GM19351 (cell line): Measurements from ENCODE around the gene POR.

Experiments
- ATAC-seq: cut with Tn5 transposase; IDR thresholded peaks from one replicate; pipeline ENCODE4 v1.9.1; 2021; ENCODE audit warnings: mild to moderate bottlenecking, moderate library complexity; ENCODE audit not compliant: unreplicated experiment

Gene POR

DNA sequence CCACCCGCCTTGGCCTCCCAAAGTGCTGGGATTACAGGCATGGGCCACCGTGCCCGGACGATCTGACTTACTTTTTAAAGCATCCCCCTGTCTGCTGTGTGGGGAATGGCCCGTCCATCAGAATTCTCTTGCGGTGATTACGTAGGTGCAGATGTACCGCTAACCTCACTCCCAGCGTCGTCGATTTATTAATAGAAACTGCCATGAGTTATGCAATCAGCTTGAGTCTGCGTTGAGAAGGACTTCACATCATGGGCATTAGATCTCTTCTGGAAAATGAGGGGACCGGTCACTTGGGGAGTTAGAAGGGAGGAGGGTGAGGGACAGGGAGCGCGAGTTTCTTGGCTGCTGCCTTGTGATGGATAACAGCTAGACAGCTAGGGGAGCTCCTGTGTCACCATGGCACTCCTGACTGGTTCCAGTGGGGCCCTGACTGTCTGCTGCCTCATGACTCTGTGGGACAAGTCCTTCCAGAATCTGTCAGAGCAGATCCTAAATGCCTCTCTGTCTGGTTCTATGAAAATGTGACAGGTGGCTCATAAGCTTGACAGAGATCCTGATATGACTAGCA, 35.2 kb downstream of the POR start:
- ATAC-seq, result no peak

DNA sequence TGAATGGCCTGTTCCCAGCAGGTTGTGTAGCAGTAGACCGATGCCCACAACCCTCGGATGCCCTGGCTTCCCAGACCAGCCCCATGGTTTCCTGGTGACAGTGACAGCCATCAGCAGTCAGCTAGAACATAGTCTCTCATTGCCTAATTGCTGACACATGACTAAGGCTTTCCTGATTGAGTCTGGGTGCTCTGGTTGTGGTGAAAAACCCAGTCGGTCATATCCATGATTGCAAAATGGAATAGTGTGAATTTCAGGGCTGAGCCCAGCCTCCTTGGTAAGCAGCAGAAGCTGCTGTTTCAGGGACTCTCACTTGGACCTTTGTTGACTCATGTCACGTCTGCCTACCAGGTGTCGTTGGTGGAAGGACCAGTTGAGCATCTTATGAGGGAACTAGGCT, 36.6 kb downstream of the POR start:
- no peak for ATAC-seq

GRCh38 chr7:75953431-75953830, 38.5 kb downstream of the POR start:
- ATAC-seq, result no peak

DNA sequence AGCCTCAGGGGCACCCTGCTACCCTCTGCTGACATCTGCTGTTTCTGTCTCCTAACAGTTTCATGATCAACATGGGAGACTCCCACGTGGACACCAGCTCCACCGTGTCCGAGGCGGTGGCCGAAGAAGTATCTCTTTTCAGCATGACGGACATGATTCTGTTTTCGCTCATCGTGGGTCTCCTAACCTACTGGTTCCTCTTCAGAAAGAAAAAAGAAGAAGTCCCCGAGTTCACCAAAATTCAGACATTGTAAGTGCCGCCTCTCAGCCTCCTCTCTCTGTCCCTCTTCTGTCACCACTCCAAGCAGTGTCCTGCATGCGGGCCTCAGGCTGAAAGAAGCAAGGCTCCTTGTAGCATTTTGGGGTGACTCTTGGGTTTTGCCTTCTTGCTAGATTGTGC, 39.0 kb downstream of the POR start:
- ATAC-seq, result no peak

DNA sequence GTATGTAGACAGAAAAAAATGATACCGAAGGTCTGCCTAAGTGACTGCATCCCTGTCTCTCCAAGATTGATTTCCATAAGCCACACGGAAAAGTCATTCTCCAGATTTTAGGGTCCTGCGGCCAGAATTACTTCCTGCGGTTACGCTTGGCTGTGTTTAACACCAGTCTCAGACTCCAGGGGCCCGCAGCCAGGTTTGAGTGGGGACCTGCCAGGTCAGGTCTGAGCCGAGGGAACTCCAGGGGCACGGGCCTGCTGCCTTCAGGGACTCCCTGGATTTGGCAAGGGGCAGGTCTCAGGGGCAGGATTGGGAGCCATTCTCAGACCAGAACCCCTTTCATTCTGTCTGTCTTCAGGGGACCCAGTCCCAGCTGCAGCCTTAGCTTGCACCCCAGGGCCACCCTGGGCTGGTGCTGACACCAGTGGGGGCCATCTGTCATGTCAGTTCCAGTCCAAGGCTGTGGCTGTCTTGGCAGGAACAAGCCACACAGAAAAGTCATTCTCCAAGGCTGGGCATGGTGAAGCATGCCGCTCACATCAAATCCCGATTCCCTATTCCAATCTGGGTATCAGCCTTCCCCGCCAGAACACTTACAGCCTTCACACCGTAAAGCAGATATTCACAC, 40.5 kb downstream of the POR start:
- no peak for ATAC-seq

GRCh38 chr7:75957021-75957736, 42.2 kb downstream of the POR start:
- no peak for ATAC-seq

GRCh38 chr7:75958802-75959543, 44.0 kb downstream of the POR start:
- no peak for ATAC-seq

GRCh38 chr7:75960372-75960771, 45.4 kb downstream of the POR start:
- ATAC-seq, result no peak

- no peak for ATAC-seq
Observed at GRCh38 chr7:75961218-75961617, 46.3 kb downstream of the POR start.

GRCh38 chr7:75962607-75963380, 47.8 kb downstream of the POR start:
- ATAC-seq, result no peak

DNA sequence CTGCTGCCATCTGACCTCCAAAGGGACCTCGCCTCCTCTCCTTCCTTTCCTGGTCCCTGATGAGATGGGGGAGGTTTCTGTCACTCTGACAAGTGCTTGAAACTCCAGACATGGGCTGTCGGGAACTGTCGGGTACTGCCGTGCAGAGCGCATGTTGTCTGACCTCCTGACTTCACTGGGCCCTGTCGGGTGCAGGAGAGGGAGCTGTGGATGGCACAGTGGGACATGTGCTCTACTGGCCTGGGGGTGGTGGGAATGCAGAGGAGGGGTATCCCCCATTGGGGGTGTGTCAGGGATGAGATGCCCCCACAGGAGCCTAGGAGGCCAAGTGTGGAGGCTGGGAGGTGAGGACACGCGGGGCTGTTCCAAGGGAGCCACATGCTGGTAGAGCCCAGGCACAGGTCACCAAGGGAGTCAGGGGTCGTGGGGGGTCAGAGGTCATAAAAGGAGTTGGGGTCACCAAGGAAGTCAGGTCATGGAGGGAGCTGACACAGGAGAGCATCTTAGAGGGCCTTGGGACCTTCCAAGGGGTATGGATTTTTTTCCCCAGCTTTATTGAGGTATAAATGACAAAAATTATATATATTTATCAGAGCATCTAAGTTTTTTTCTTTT, 48.5 kb downstream of the POR start:
- no peak for ATAC-seq

GRCh38 chr7:75965617-75966016, 50.7 kb downstream of the POR start:
- no peak for ATAC-seq

DNA sequence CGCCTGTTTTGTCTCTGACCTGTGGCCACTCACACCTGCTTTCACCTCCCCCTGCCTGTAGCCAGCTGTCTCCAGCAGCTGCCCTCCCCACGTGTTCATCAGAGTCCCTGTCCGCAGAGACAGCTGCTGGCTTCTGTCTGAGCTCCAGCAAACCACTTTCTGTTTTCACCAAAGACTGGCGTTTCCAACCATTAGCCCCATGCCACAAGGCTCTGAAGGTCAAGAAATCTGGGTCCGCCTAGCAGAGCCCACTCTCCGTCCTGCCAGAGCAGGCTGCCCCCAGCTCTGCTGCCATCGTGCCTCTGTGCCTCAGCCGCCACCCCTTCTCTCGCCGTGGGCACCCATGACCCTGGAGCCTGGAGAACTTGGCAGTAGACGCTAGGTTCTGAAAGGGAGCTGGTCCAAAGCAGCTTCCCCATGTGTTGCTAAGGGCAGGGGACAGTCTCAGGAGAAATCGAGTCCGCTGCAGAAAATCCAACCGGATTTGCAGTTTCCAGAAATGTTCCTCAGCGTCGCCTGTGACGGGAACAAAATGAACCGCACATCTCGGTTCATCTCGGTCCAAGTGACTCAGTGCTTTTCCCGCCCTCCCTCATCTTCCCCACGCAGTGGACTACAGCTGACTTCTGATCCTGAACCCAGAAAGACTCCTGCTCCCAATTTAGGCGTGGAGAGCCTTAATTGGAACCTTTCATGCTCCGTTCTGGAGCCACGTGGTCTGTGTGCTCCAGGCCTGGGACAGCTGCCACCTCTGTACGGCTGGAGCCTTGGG, 51.4 kb downstream of the POR start:
- ATAC-seq, result no peak

DNA sequence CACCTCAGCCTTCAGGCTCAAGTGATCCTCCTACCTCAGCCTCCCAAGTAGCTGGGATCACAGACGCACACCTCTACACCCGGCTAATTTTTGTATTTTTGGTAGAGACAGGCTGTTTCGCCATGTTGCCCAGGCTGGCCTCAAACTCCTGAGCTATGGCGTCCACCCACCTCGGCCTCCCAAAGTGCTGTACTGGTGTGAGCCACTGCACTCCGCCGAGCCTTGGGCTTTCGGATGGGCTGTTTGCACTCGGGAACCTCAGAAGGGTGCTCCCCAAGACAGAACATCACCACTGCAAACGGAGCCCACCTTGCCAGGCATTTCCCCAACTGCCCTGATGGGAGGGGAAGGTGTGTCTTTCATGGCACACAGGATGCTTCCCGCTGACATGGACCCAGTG, 52.1 kb downstream of the POR start:
- ATAC-seq, result no peak

- ATAC-seq, result no peak
Observed at GRCh38 chr7:75967487-75967997, 52.6 kb downstream of the POR start.

- ATAC-seq, result no peak
Observed at GRCh38 chr7:75968012-75968411, 53.1 kb downstream of the POR start.

GRCh38 chr7:75968561-75969001, 53.6 kb downstream of the POR start:
- ATAC-seq, result no peak

- ATAC-seq, result no peak
Observed at GRCh38 chr7:75969182-75969581, 54.2 kb downstream of the POR start.

DNA sequence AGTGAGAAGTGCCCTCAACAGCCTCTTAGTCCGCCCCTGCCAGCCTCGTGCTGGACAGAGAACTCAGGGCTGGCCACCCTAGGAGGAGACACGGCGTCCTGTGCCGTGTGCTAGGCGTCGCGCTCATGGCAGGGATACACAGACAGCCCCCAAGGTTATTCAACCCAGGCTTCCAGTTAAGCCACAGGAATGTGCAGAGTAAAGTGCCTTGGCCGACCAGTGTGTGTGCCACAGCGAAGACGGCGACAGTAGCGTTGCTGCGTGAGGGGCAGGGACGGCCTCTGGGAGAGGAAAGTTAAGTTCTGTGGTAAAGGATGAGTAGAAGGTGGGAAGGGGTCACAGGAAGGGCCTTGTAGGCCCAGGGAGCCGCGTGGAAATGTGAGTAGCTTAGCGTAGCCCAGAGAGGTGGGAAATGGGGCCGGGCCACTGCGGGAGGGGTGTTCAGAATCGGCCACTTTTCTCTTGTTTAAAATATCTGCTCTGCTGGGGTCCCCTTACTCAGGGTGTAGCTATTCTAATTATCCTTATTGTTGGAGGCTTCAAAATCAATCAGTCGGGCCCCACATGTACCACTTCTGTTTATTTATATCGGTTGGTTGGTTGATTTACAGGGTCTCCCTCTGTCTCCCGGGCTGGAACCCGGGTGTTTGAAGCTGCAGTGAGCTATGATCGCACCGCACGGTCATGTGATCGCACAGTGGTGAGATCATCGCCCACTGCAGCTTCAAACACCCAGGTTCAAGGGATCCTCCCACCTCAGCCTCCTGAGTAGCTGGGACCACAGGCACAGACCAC, 54.9 kb downstream of the POR start:
- no peak for ATAC-seq
